IMR-90 (cell line): Measurements from ENCODE around the gene OR52E8.

Experiments
- CTCF ChIP-seq: conservative IDR thresholded peaks from 2 replicates; pipeline ENCODE4 v1.5.1; 2012; ENCODE audit warnings: mild to moderate bottlenecking, low read depth, low read length, improper control_type of control experiment
- MAFK ChIP-seq: IDR thresholded peaks from 2 replicates; pipeline ENCODE4 v1.6.1; 2012; ENCODE audit warnings: low read depth, low read length, improper control_type of control experiment
- MAZ ChIP-seq: IDR thresholded peaks from 2 replicates; pipeline ENCODE4 v1.6.1; 2012; ENCODE audit warnings: low read depth, mild to moderate bottlenecking, low read length, improper control_type of control experiment, moderate library complexity, borderline replicate concordance
- MXI1 ChIP-seq: IDR thresholded peaks from 2 replicates; pipeline ENCODE4 v1.6.1; 2012; ENCODE audit warnings: low read depth, mild to moderate bottlenecking, low read length, moderate library complexity, borderline replicate concordance
- POLR2A ChIP-seq: IDR thresholded peaks from 2 replicates; pipeline ENCODE4 v1.6.1; 2012; ENCODE audit warnings: mild to moderate bottlenecking, low read depth, low read length
- RFX5 ChIP-seq: IDR thresholded peaks from 2 replicates; pipeline ENCODE4 v1.8.0; 2012; ENCODE audit warnings: low read depth, mild to moderate bottlenecking, low read length, moderate library complexity

DNA sequence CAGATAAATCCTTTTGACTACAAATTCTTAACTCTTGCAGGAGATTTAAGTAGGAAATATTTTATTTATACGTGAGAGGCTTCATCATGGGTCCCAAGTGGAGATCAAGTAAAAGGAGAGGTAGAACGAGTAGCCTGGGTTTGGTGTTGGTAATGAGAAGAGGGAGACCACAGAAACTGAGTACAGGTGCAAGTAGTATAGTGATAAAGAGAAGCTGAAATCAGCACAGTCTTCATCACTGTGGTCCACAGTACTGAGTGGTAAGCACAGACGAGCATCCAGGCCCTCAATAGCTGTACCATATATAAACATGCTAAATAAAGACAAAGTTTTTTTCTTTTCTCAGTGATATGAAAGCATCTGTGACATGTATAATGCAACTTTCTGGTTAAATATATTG, 29.7 kb upstream of the OR52E8 start:
- TF ChIP-seq CTCF = no peak
- TF ChIP-seq MAZ = no peak
- no peak for TF ChIP-seq POLR2A
- TF ChIP-seq MXI1 = no peak
- no peak for TF ChIP-seq MAFK
- no peak for TF ChIP-seq RFX5
